Skeletal muscle tissue (tissue), 4 donors: ENCODE results near the gene GGCX. TPM values are rescaled to one million over a fixed set of nuclear protein-coding genes. Genes with fewer than 3 reads are reported as not detected.
A peak's percentile ranks its signal among the peaks of the same experiment; 100 is the strongest.

Source experiments
- H3K27ac ChIP-seq: one replicate; pipeline ENCODE4 v1.7.0; 2013; ENCODE audit warnings: mild to moderate bottlenecking, low read depth, low read length, inconsistent platforms
- H3K27me3 ChIP-seq, 3 donors: one replicate each; pipeline ENCODE4 v1.7.0; 2013; ENCODE audit warnings: low read length in 3 of 3; ENCODE audit not compliant: control insufficient read depth in 3 of 3, insufficient read depth in 3 of 3
- H3K36me3 ChIP-seq, 3 donors: one replicate each; pipeline ENCODE4 v1.7.0; 2013; ENCODE audit warnings: low read length in 3 of 3; ENCODE audit not compliant: control insufficient read depth in 3 of 3, insufficient read depth in 3 of 3
- H3K4me1 ChIP-seq, 3 donors: one replicate each; pipeline ENCODE4 v1.7.0; 2013; ENCODE audit warnings: low read length in 3 of 3, mild to moderate bottlenecking in 3 of 3; ENCODE audit not compliant: control insufficient read depth in 3 of 3, insufficient read depth in 3 of 3
- H3K4me3 ChIP-seq, 3 donors: one replicate each; pipeline ENCODE4 v1.7.0; 2013; ENCODE audit warnings: low read length in 3 of 3
- H3K9ac ChIP-seq, 3 donors: one replicate each; pipeline ENCODE4 v1.7.0; 2013; ENCODE audit warnings: low read length in 3 of 3, mild to moderate bottlenecking in 3 of 3, moderate library complexity in 2 of 3, low read depth in 1 of 3
- H3K9me3 ChIP-seq, 3 donors: one replicate each; pipeline ENCODE4 v1.7.0; 2013; ENCODE audit warnings: low read length in 3 of 3; ENCODE audit not compliant: control insufficient read depth in 3 of 3
- total RNA-seq: library from RNA; depleted of rRNA; stranded (reverse); fragments of >200 nt; gene quantifications from one replicate; pipeline ENCODE4 v1.2.3, GENCODE V29; 2014
- donor health status: Osteomylitis.

The GGCX gene
- total RNA-seq, 1 donor from 2014 or later, result 24.5 TPM

DNA sequence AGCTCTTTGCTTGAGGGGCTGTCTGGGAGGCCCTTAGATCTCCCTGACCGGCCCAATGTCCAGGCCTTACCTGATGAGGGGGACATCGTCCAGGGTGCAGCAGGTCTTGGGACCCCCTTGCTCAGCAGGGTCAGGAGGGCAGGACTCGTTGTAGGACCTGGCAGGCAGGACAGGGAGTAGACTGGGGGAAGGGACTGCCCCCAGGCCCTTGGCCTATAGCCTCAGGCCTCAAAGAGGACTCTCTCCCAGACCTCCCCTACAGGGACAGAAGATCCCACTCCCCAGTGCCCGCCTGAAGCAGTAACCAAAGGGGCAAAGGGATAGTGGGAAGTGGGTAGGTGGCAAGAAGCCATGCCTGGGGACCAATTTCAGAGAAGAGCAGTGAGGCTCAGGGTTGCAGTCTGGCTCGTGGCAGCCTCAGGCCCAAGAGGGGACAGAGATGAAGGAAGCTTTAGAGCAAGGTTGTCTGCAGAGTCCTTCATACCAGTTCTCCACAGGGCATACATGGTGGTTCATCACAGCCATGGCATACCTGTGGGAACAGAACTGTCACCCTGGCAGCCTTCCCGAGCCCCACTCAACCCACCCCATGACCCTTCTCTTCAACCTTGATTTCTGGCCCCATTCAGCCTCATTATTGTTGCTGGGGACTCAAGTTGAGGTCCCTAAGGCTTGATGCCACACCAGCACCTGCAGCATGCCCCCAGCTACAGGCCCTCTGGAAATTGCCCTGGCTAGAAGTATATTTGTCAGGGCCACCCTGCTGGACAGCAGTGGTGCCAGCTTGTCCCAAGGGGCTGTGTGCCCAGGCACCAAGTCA is 39.9 kb upstream of the GGCX start:
- H3K9me3 ChIP-seq, result no peaks in the 10 kb centered on the region
- H3K4me1 ChIP-seq, result peaks cover 53 to 68% (median 56%) of the 10 kb centered on the region in 3 donors
- H3K27me3 ChIP-seq, result no peaks in the 10 kb centered on the region
- H3K9ac ChIP-seq, result peak overlapping the region; percentile 82 to 97 (median 83)
- peak overlapping the region; percentile 88 for H3K27ac ChIP-seq
- H3K36me3 ChIP-seq, result peaks cover 37 to 45% (median 43%) of the 10 kb centered on the region in 3 donors
- peak overlapping the region; percentile 82 to 100 (median 97) for H3K4me3 ChIP-seq

DNA sequence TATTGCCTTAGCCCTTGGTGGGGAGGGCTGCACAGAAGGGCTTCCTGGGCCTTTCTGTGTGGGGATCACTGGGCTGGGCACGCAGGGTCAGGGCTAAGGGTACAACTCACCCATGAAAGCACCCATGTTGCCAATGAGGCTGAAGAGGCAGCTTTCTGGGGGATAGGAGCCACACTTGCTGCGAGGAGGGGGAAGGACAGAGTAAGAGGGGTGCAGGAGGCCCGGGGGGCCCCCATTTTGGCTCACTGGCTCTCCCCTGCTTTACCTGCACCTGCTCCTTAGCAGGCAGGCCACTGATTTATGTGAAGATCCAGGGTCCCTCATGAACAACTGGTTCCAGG is 38.9 kb upstream of the GGCX start:
- H3K9ac ChIP-seq, result peak overlapping the region in 1 of 3 donors; percentile 97
- H3K27ac ChIP-seq, result no peak overlapping the region
- H3K4me1 ChIP-seq, result peaks cover 49 to 67% (median 49%) of the 10 kb centered on the region in 3 donors

DNA sequence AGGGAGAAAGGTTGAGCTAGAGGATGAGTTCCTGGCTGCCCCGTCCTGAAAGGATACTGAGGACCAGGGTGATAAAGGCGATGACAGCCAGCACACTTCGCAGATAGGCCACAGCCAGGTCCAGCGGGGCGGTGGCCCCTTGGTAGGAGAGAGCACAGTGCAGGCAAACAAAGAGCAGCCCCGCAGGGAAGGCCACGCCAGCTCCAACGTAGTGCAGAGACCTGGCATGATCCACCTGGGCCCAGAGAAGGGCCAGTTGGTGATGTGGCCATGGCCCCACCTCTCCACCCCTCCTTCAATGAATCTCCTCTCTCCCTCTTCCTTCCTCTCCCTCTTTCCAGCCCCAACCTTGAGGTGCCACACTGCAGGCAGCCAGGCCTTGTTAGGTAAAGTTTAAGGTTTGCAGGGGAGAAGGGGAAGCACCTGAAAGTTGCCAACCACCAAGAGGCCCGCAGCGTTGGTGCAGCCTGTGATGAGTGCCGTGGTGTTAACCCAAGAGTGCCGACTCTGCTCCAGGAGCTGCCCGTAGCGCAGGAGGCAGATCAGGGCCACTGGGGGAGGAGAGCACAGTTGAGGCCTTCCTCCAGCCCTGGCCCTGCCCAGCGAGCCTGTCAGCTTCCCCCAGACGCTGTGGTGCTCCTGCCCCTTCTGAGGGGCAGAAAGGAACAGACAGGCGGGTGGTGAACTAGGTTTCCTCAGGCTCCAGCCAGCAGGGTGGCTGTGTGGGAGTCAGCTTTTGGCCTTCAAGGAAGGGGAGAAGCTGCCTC is 38.4 kb upstream of the GGCX start:
- H3K27me3 ChIP-seq, result no peaks in the 10 kb centered on the region
- no peak overlapping the region for H3K4me3 ChIP-seq
- H3K9ac ChIP-seq, result peak overlapping the region in 1 of 3 donors; percentile 45
- H3K4me1 ChIP-seq, result peaks cover 48 to 68% (median 50%) of the 10 kb centered on the region in 3 donors
- peaks cover 37 to 42% (median 42%) of the 10 kb centered on the region in 3 donors for H3K36me3 ChIP-seq
- H3K9me3 ChIP-seq, result no peaks in the 10 kb centered on the region
- no peak overlapping the region for H3K27ac ChIP-seq

More for the DNA sequence above, 38.9 kb upstream of the GGCX start:
- Histone ChIP-seq H3K4me3 (no peak overlapping the region), H3K9me3 (no peaks in the 10 kb centered on the region), H3K36me3 (peaks cover 37 to 42% (median 42%) of the 10 kb centered on the region in 3 donors), H3K27me3 (no peaks in the 10 kb centered on the region)

DNA sequence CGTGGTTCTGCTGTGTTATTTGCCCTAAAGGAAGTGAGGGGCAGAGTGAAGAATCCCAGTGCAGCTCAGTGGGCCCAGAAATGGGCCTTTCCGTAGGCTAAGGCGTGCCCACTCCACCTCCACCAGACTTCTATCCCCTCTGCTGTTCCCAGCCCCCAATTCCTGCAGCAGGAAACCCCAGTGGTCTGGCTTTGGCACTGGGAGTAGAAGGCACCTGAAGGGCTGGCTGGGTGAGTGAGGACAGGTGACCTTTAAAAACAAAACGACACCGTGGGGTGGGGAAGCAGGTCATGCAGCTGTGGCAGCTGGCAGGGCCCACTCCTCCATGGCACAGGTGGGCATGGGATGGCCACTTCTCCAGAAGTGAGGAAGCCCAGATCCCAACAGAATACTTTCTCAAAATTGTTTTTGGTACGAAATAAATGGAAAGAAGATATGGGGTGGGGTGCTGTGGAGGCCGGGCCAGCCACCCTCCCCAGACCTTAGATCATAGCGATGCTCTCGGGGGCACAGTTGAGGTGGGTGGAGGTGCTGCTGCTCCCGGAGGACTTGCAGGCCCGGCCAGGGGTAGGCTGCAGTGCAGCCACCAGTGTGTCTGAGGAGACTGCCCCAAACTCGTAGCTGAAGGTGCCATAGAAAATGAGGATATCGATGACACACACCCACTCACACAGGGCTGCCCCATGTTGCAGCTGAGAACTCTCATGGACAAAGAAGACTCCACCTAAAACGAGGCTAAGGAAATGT is 37.5 kb upstream of the GGCX start:
- H3K9me3 ChIP-seq, result no peaks in the 10 kb centered on the region
- no peaks in the 10 kb centered on the region for H3K27me3 ChIP-seq
- H3K36me3 ChIP-seq, result peaks cover 37 to 42% (median 42%) of the 10 kb centered on the region in 3 donors
- H3K4me1 ChIP-seq, result peaks cover 46 to 68% (median 48%) of the 10 kb centered on the region in 3 donors
- H3K4me3 ChIP-seq, result no peak overlapping the region
- H3K27ac ChIP-seq, result no peak overlapping the region
- peak overlapping the region in 1 of 3 donors; percentile 8 for H3K9ac ChIP-seq

DNA sequence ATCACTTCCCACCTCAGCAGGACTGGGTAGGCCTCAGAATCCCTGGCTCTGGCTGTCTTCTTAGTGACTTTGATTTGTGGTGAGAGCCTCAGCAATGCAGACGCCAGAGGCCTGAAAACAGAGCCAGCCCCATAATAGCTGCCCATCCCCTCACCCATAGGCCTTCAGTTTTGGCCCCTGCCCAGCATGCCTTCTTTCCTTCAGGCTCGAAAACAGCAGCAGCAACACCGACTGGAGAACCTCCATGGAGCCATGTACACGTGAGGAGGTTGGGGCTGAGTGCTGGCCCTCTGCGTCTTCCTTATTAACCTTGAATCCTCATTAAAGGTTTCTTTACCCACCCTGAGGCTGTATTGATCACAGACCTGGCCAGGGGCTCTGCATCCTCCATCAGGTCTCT is 35.9 kb upstream of the GGCX start:
- H3K9ac ChIP-seq, result peak overlapping the region in 1 of 3 donors; percentile 3
- H3K36me3 ChIP-seq, result peaks cover 42 to 49% (median 46%) of the 10 kb centered on the region in 3 donors
- no peaks in the 10 kb centered on the region for H3K9me3 ChIP-seq
- no peak overlapping the region for H3K4me3 ChIP-seq
- no peaks in the 10 kb centered on the region for H3K27me3 ChIP-seq
- no peak overlapping the region for H3K27ac ChIP-seq
- peaks cover 47 to 63% (median 54%) of the 10 kb centered on the region in 3 donors for H3K4me1 ChIP-seq

DNA sequence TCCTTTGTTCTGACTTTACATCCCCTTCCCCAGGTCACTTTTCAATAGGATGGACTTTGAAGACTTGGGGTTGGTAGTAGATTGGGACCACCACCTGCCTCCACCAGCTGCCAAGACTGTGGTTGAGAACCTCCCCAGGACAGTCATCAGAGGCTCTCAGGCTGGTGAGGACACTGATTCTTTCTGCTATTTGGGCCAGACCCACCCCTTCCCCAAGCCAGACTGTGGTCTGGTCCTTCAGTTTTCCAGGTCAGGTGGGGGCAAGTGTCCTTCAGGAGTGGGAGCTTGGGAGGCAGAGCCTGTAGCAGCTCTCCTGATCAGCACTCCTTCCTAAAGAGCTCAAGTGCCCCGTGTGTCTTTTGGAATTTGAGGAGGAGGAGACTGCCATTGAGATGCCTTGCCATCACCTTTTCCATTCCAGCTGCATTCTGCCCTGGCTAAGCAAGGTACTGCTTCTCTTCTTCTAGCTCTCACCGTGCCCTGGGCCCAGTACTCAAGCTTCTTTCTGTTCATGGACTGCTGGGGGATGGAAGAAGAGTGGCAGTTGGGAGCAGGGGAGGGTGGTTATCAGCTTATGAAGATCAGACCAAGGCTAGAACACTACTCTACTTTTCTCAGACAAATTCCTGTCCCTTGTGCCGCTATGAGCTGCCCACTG is 35.3 kb upstream of the GGCX start:
- Histone ChIP-seq H3K27me3 (no peaks in the 10 kb centered on the region), H3K9ac (peak overlapping the region; percentile 97 to 99 (median 97)), H3K4me1 (peaks cover 48 to 64% (median 55%) of the 10 kb centered on the region in 3 donors), H3K9me3 (no peaks in the 10 kb centered on the region), H3K4me3 (peak overlapping the region; percentile 83 to 99 (median 86)), H3K36me3 (peaks cover 42 to 49% (median 45%) of the 10 kb centered on the region in 3 donors), H3K27ac (peak overlapping the region; percentile 87)

DNA sequence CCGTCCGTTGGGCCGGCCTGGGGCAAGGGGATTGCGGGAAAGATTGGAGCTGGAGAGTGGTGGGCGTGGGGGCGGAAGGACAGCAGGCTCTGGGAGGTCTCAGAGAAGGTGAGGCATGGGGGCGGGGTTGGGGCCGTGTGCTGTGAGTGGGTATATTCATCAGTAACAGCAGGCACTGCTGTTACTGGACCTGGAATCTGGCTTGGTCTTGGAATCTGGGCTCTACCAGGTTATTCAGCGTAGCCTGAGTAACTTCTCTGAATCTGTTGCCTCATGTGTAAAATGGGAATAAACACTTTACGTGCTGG is 34.7 kb upstream of the GGCX start:
- H3K9ac ChIP-seq, result peak overlapping the region; percentile 97 to 99 (median 97)
- H3K36me3 ChIP-seq, result peaks cover 39 to 46% (median 42%) of the 10 kb centered on the region in 3 donors
- H3K27ac ChIP-seq, result peak overlapping the region; percentile 87
- H3K27me3 ChIP-seq, result no peaks in the 10 kb centered on the region
- H3K4me1 ChIP-seq, result peaks cover 48 to 64% (median 55%) of the 10 kb centered on the region in 3 donors
- H3K9me3 ChIP-seq, result no peaks in the 10 kb centered on the region
- H3K4me3 ChIP-seq, result peak overlapping the region; percentile 83 to 99 (median 86)

DNA sequence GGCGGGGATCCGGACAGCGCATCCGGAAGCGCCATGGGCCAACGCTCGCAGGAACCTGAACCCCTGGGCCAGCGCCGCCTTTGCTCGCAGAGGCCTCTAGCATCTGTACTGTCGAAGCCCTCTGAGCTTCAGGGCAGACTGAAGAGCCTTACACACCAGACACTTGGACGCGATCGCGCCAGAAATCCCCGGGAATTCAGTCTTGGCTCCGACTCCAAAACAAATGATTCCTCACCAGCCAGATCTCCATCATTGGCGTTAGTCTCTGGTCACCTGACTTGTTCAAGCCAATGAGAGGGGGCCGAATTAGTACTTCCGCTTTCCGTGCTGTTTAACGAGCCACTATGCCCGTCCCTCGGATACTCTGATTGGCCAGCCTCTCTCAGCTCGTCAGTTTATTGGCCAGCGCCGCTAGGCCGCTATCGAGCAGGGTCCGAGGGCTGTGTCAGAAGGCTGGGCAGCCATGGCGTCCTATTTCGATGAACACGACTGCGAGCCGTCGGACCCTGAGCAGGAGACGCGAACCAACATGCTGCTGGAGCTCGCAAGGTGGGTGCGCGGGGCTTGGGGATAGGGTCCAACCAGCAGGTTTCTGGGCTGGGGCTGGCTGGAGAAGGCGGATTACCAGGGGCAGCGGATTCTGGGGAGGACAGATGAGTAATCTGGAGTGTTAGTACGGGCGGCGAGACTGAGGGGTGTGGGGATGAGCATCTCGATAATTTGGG is 34.2 kb upstream of the GGCX start, which contains the start of gene RNF181:
TSS of gene RNF181 (plus strand) at position 445 of the 725 bp plus-strand sequence. CDS start at position 464, 19 bp downstream.
- peak within 1 kb of the TSS; percentile 83 to 99 (median 86) for H3K4me3 ChIP-seq
- peak within 1 kb of the TSS; percentile 97 to 99 (median 97) for H3K9ac ChIP-seq
- peak within 1 kb of the TSS; percentile 87 for H3K27ac ChIP-seq
- H3K9me3 ChIP-seq, result no peaks in the 10 kb centered on the region
- no peaks in the 10 kb centered on the region for H3K27me3 ChIP-seq
- H3K4me1 ChIP-seq, result peaks cover 49 to 66% (median 57%) of the 10 kb centered on the region in 3 donors
- H3K36me3 ChIP-seq, result peaks cover 37 to 41% (median 37%) of the 10 kb centered on the region in 3 donors
